Measurements from ENCODE around the gene CNTNAP2.

DNA sequence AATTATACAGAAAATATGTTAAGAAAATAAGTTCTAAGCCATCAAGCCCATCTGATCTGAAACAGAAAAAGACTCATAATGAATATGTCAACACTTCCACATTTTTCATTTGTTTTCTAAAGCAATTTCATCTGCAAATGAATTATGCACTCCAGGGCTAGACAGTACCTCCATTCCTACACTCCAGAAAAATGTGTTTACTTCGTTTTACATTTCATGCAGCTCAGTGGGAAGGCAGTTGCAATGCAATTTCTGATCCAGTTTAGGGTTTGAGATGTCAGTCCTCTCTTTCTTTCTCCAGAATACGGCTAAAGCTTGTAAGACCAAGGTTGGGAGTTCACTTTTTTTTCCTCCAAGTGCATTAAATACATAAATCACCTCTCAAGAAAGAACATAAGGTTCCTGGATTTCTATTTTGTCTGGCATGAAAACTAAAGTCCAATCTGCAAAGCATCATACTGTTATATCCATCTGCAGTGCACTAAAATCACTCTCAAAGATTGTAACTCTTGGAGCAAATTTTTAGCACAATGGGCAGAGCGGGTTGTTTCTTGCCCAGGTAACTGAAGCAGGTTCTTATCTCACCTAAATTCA, 2125.2 kb downstream of the CNTNAP2 start:
- TF ChIP-seq ZZZ3 (CRISPR knock-in tag; IDR thresholded peaks at IDR 0.05; ENCODE audit: borderline replicate concordance) = no peak
- TF ChIP-seq ZNF292 (CRISPR knock-in tag; IDR thresholded peaks at IDR 0.05; ENCODE audit: borderline replicate concordance, low read depth) = no peak
- TF ChIP-seq EZH2 (conservative IDR thresholded peaks at IDR 0.05; ENCODE audit: low read depth, low read length) = no peak
- no peak for TF ChIP-seq HOXD1 (CRISPR knock-in tag; IDR thresholded peaks at IDR 0.05)
- no peak for TF ChIP-seq ZNF549 (CRISPR knock-in tag; IDR thresholded peaks at IDR 0.05)
- TF ChIP-seq ZNF335 (CRISPR knock-in tag; IDR thresholded peaks at IDR 0.05) = no peak
- TF ChIP-seq EP300 (IDR thresholded peaks at IDR 0.05; ENCODE audit: low read depth in 2 of 2, low read length in 2 of 2) = no peak
- no peak for TF ChIP-seq EP300 (CRISPR knock-in tag; IDR thresholded peaks at IDR 0.05; ENCODE audit: borderline replicate concordance)
- TF ChIP-seq, protein P1, sequence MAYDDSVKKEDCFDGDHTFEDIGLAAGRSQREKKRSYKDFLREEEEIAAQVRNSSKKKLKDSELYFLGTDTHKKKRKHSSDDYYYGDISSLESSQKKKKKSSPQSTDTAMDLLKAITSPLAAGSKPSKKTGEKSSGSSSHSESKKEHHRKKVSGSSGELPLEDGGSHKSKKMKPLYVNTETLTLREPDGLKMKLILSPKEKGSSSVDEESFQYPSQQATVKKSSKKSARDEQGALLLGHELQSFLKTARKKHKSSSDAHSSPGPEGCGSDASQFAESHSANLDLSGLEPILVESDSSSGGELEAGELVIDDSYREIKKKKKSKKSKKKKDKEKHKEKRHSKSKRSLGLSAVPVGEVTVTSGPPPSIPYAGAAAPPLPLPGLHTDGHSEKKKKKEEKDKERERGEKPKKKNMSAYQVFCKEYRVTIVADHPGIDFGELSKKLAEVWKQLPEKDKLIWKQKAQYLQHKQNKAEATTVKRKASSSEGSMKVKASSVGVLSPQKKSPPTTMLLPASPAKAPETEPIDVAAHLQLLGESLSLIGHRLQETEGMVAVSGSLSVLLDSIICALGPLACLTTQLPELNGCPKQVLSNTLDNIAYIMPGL (CRISPR knock-in tag; IDR thresholded peaks at IDR 0.05; ENCODE audit: borderline replicate concordance in 1 of 2, low read depth in 1 of 2) = no peak
- TF ChIP-seq, protein P2, sequence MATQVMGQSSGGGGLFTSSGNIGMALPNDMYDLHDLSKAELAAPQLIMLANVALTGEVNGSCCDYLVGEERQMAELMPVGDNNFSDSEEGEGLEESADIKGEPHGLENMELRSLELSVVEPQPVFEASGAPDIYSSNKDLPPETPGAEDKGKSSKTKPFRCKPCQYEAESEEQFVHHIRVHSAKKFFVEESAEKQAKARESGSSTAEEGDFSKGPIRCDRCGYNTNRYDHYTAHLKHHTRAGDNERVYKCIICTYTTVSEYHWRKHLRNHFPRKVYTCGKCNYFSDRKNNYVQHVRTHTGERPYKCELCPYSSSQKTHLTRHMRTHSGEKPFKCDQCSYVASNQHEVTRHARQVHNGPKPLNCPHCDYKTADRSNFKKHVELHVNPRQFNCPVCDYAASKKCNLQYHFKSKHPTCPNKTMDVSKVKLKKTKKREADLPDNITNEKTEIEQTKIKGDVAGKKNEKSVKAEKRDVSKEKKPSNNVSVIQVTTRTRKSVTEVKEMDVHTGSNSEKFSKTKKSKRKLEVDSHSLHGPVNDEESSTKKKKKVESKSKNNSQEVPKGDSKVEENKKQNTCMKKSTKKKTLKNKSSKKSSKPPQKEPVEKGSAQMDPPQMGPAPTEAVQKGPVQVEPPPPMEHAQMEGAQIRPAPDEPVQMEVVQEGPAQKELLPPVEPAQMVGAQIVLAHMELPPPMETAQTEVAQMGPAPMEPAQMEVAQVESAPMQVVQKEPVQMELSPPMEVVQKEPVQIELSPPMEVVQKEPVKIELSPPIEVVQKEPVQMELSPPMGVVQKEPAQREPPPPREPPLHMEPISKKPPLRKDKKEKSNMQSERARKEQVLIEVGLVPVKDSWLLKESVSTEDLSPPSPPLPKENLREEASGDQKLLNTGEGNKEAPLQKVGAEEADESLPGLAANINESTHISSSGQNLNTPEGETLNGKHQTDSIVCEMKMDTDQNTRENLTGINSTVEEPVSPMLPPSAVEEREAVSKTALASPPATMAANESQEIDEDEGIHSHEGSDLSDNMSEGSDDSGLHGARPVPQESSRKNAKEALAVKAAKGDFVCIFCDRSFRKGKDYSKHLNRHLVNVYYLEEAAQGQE (IDR thresholded peaks at IDR 0.05; ENCODE audit: borderline replicate concordance in 1 of 2, low read depth in 1 of 2, low read length in 2 of 2) = no peak
- no peak for TF ChIP-seq MAX (IDR thresholded peaks at IDR 0.05)
- TF ChIP-seq ZFX (CRISPR knock-in tag; IDR thresholded peaks at IDR 0.05; ENCODE audit: low read depth) = no peak
